ENCODE data around the gene ELOVL1.

Gene ELOVL1

DNA sequence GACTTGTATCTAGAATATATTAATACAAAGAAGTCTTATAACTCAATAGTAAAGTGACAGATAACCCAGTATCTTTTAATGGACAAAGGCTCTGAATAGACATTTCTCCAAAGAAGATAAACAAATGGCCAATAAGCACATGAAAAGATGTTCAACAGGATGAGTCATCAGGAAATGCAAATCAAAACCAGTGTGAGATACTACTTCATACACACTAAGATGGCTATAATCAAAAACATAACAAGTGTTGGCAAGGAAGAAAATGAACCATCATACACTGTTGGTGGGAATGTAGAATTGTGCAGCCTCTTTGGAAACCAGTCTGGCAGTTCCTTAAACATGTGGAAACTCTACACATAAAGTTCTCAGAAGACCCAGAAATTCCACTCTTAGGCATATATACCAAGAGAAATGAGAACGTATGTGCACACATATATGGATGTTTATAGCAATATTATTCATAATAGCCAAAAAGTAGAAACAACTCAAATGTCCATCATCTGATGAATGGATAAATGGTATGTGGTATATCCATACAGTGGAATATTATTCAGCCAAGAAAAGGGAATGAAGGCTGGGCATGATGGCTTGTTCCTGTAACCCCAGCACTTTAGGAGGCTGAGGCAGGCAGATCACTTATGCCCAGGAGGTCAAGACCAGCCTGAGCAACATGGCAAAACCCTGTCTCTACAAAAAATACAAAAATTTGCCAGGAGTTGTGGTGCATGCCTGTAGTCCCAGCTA is 40.1 kb downstream of the ELOVL1 start:
- DNase-seq (ENCODE audit: low spot score): no peak

DNA sequence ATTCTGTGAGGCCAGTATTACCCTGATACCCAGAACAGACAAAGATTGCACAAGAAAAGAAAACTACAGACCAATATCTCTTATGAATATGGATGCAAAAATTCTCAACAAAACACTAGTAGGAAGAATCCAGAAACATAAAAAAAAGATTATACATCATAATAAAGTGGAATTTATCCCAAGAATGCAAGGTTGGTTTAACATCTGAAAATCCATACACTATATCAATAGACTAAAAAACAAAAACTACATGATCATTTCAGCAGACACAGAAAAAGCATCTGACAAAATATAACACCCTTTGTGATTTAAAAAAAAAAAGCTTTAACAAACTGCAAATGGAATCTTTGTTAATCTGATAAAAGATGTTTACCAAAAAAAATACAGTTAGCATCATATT is 42.4 kb downstream of the ELOVL1 start:
- no peak for DNase-seq (ENCODE audit: low spot score)

DNA sequence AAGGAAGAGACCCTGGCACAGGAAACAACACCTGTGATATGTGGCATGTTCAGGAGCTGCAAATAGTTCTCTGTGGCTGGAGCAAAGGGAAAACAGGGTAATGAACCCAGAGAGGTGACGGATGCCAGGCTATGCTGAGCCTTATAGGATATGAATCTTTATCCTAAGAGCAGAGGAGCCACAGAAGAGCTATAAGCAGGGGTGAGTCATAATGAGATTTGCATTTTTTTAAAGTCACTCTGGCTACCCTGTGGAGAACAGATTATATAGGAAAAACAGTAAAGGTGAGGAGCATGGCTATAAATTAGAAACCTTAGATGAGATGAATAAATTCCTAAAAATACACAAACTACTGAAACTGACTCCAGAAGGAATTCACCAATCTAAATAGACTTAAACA is 43.0 kb downstream of the ELOVL1 start:
- DNase-seq (ENCODE audit: low spot score): no peak

DNA sequence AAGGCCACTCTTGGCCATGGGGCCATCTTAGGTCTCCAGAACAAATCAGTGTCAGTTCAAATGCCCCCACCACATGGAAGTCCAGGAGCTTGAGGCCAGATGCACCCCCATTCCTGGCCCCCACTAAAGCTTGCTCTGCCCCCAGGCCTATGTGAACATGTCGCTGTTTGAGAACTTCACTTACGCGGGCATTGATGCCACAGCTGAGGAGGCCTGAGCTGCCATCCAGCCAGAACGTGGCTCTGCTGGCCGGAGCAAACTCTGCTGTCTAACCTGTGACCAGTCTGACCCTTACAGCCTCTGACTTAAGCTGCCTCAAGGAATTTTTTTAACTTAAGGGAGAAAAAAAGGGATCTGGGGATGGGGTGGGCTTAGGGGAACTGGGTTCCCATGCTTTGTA is 45.3 kb downstream of the ELOVL1 start:
- no peak for DNase-seq (ENCODE audit: low spot score)

DNA sequence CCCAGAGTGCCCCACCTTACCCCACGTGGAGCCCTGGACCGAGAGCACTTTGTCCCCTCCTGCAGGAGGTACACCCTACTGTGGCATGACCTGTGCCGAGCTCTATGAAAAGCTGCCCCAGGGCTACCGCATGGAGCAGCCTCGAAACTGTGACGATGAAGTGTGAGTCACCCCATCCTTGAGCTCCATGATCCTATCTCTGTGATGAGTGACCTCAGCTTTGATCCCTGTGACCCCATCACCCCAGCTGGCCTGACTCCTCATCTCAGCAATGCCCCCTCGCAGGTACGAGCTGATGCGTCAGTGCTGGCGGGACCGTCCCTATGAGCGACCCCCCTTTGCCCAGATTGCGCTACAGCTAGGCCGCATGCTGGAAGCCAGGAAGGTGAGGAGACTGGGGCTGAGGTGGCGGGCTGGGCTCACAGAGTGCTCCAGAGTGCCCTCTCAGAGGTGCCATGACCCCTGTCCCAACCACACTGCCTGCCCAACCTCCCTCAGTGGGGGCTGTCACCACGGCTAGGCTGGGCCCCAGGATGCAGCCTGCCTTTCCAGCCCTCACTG is 46.4 kb downstream of the ELOVL1 start:
- no peak for DNase-seq (ENCODE audit: low spot score)

DNA sequence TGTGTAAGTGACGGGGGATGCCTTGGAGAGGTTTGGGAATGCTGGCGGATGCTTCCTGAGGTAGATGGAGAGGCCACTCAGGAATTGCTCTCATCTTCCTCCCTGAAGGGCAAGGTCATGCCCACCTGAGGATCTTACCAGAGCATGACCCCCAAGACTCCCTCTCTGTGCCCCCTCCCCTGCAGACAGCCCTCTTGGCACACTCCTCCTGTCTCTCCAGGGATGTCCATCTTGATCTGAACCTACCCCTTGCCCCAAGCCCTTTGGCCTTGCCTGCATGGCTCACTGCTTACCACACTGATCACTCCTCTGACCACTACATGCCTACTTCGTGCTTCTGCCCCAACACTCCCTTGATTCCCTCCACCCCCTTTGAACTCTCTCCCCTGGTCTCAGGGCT is 48.0 kb downstream of the ELOVL1 start:
- DNase-seq (ENCODE audit: low spot score): no peak

DNA sequence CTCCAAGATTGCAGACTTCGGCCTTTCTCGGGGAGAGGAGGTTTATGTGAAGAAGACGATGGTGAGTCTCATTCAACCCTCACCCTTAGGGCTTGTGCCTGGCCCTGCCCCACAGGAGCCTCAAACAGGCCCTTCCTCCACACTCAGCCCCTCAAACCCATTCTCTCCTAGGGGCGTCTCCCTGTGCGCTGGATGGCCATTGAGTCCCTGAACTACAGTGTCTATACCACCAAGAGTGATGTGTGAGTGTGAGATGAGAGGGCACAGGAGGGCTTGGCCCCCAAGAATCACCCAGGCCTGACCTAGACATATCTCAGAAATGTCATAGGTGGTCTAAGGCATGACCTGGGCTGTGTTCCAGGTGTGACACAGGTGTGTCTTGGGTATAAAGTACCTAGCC is 48.5 kb downstream of the ELOVL1 start:
- DNase-seq (ENCODE audit: low spot score): no peak

DNA sequence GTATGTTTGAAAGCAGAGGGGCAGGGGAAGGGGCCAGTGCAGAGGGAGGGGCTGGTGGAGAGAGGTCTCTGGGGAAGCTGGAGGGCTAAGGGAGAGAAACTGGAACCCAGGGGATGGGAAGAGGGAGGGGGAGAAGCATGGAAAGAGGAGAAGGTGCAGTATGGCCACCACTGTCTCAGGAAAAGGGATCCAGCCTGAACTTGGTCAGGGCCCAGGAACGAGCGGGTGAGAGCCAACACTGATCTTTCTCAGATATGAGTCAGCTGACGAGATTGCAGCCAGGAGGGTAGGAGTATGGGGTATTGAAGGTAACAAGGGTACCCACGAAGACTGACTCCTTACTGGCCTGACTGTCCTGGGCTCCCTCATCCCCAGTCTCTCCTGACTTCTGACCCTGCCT is 49.0 kb downstream of the ELOVL1 start:
- no peak for DNase-seq (ENCODE audit: low spot score)

DNA sequence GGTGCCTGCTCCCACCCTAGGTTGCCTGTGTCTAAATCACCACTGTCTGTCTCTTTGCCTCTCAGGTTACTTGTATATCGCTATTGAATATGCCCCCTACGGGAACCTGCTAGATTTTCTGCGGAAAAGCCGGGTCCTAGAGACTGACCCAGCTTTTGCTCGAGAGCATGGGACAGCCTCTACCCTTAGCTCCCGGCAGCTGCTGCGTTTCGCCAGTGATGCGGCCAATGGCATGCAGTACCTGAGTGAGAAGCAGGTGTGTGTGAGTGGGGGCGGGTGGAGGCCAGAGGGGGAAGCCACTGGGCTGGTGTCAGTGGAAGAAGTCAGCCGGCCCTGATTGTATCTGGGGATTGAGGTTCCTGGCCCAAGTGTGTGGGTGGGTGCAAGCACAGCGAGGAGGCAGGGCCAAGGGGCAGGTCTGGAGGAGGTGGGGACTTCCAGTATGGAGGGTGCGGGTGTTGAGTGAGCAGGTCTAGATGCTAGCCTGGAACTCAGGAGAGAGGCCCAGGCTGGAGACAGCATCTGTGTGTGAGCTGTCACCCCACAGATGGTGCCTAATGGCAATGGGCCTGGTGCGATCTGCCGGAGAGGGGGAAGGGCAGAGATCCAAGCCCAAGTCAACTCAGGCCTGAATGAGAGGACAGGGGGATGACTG is 49.9 kb downstream of the ELOVL1 start:
- no peak for DNase-seq (ENCODE audit: low spot score)

DNA sequence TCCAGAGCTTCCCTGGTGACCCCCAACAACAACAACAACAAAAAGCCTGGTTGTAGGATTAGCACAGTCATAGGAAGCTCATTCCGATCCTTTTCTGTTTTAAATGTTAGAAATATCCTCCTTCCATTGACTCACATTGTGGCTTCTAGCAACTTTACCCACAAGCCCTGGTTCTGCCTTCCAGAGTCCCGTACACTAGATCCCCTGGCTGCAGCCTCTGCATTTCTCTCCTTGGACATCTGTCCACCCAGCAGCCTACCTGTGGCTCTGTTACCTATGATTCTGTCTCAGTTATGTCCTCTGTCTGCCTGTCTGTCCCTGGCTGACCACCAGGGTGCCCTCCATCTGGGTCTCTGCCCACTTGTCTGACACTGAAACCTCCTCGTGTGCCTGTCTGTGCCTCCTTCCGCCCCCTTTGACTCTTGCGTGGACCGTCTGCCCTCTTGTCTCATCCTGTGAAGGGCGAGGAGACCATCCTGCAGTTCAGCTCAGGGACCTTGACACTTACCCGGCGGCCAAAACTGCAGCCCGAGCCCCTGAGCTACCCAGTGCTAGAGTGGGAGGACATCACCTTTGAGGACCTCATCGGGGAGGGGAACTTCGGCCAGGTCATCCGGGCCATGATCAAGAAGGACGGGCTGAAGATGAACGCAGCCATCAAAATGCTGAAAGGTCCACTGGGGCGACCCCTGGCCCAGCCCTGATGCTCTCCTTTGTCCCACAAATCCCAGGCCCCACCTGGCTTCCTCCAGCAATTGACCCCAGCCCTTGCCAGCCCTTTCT is 50.9 kb downstream of the ELOVL1 start:
- DNase-seq (ENCODE audit: low spot score): no peak

DNA sequence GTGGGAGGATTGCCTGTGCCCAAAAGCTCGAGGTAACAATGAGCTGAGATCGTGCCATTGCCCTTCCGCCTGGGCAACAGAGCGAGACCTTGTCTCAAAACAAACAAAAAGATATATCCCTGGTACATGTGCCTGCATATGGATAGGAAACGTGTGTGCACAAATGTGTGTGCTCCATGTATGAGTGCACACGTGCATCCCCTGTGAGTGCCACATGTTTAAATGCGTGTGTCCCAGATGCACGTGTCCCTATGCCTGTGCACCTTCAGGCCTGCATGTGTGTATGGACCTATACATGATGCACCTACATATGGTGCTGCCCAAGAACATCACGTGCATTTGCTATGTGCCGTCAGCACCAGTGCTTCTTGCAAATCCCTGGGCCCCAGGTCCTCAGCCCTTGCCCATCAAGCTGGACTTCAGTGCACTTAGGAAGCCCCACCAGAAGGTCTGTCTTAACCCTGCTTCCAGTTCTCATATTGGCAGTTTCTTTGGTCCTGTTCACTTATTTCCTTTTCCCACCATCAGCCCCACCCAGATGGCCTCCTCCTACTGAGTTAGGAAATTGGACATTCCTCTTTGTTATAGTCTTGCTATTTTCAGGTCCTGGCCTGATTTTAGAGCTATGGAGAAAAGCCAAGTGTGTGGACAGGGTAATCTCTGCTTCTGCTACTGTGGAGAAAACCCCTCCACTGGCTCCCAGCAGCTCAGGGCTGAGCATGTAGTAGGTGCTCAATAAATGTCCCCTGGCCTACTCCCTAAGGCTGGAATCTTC is 51.7 kb downstream of the ELOVL1 start:
- no peak for DNase-seq (ENCODE audit: low spot score)

DNA sequence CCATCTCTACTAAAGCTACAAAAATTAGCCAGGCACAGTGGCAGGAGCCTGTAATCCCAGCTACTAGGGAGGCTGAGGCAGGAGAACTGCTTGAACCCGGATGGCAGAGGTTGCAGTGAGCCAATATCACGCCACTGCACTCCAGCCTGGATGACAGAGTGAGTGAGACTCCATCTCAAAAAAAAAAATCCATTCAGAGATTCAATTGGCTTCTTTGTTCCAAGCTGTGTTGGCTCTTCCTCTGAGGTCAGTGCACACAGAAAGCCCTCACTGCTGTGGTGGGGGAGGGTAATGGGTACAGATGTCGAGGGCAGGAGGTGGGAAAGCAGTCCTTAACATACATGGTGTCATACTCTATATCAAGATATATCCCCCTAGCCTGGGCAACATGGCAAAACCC is 52.3 kb downstream of the ELOVL1 start:
- no peak for DNase-seq (ENCODE audit: low spot score)

DNA sequence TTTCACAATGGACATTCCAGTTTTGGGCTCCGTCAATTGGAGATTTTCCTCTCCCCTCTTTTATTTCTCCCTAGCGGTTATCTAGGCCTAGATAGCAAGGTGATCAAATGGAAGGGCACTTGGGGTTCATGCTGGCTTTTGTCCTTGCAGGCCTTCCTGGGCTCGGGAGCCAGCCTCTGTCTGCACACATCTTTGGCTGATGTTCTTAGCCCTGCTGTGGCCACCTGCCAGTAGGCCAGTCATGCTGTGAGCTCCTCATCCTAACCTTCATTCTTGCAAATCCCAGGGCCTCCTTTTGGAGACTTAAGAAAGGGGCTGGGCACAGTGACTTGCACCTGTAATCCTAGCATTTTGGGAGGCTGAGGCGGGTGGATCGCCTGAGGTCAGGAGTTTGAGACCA is 53.6 kb downstream of the ELOVL1 start:
- DNase-seq (ENCODE audit: low spot score): no peak

DNA sequence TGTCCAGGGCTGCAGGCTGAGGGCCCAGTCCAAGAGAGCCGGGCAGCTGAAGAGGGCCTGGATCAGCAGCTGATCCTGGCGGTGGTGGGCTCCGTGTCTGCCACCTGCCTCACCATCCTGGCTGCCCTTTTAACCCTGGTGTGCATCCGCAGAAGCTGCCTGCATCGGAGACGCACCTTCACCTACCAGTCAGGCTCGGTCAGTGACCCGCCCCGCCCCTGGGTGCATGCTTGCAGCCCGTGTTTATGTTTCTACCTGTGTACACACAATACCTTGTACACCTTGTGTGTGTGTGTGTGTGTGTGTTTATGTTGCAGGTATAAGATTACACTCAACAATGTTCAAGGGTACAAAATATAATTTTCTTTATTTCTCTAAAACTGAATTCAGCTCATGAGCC is 54.0 kb downstream of the ELOVL1 start:
- no peak for DNase-seq (ENCODE audit: low spot score)

Measured in HuH-7.5 (cell line).